A549 (cell line): ENCODE measurements around the gene TUFM. TPM values are rescaled to one million over a fixed set of nuclear protein-coding genes. Genes with fewer than 3 reads are reported as not detected.

ENCODE experiments used
- ATAC-seq, 2 experiments: fragments of 200-7000 bp in 1 of 2; fragments of >200 bp in 1 of 2; cut with Nextera tagmentation in 1 of 2; cut with Tn5 transposase in 1 of 2; 3 replicates each; pipeline versions ENCODE4 v1.8.0 to v1.9.1; 2018 to 2020; ENCODE audit warnings: mild to moderate bottlenecking in 1 of 2, moderate library complexity in 1 of 2
- CTCF ChIA-PET: fragments of 300-600 bp; sonication (Branson Sonifier 250); formaldehyde crosslinking; extraction: SDS; loops from one replicate; lab custom pipeline; 2021; ENCODE audit warnings: antibody characterized with exemption, inconsistent platforms; lab: Yijun Ruan, JAX
- POLR2A ChIA-PET: fragments of 350-600 bp; formaldehyde crosslinking; extraction: SDS; loops from one replicate; lab custom pipeline; 2021; ENCODE audit warnings: antibody characterized with exemption, inconsistent platforms; lab: Yijun Ruan, JAX
- DNase-seq, 2 experiments: peaks; one replicate each; pipeline versions ENCODE4 v3.0.0 to v3.0.0-alpha.2; 2011 to 2016; ENCODE audit warnings: low read depth in 1 of 2, low spot score in 1 of 2
- FAIRE-seq: peaks from 2 replicates; lab custom pipeline; 2011; peaks lifted over from hg19 to GRCh38; lab: Jason Lieb, UNC
- H3K27ac ChIP-seq, 2 experiments: fragments of >200 bp; sonication (Bioruptor Twin); formaldehyde crosslinking; 3 replicates each; pipeline ENCODE4 v1.5.1; 2016 to 2017
- H3K4me1 ChIP-seq: fragments of >200 bp; sonication (Bioruptor Twin); formaldehyde crosslinking; 3 replicates; pipeline ENCODE4 v1.6.1; 2016
- H3K4me2 ChIP-seq: fragments of >200 bp; sonication (Bioruptor Twin); formaldehyde crosslinking; 3 replicates; pipeline ENCODE4 v1.6.1; 2016
- H3K4me3 ChIP-seq: fragments of >200 bp; sonication (Bioruptor Twin); formaldehyde crosslinking; 3 replicates; pipeline ENCODE4 v1.5.1; 2016
- H3K9me3 ChIP-seq: fragments of >200 bp; sonication (Bioruptor Twin); formaldehyde crosslinking; 3 replicates; pipeline ENCODE4 v1.6.1; 2016
- BHLHE40 ChIP-seq: IDR thresholded peaks from 2 replicates; pipeline ENCODE4 v1.6.1; 2012; ENCODE audit warnings: low read depth, low read length, inconsistent platforms
- CBX2 ChIP-seq: fragments of 200-600 bp; sonication (generic); IDR thresholded peaks from 2 replicates; pipeline ENCODE4 v1.6.1; 2016; ENCODE audit warnings: low read depth, mild to moderate bottlenecking, borderline replicate concordance
- CBX8 ChIP-seq: fragments of 200-600 bp; sonication (generic); IDR thresholded peaks from 2 replicates; pipeline ENCODE4 v1.6.1; 2016
- CHD2 ChIP-seq: fragments of 150-350 bp; IDR thresholded peaks from 2 replicates; pipeline ENCODE4 v1.6.1; 2014; ENCODE audit warnings: low read length; ENCODE audit not compliant: partially characterized antibody
- EHF ChIP-seq: fragments of 250-450 bp; sonication (Bioruptor Pico); IDR thresholded peaks from 2 replicates; pipeline ENCODE4 v1.5.0; 2020; ENCODE audit warnings: mild to moderate bottlenecking
- ESRRA ChIP-seq: fragments of 150-350 bp; IDR thresholded peaks from 2 replicates; pipeline ENCODE4 v1.6.1; 2014; ENCODE audit warnings: mild to moderate bottlenecking, low read length, borderline replicate concordance
- GATA3 ChIP-seq: IDR thresholded peaks from 2 replicates; pipeline ENCODE4 v1.6.1; 2012; ENCODE audit warnings: borderline replicate concordance
- HOXA7 ChIP-seq: fragments of 250-450 bp; sonication (Bioruptor Pico); IDR thresholded peaks from 2 replicates; pipeline ENCODE4 v1.5.0; 2020; ENCODE audit warnings: mild to moderate bottlenecking, moderate library complexity
- HOXB13 ChIP-seq: fragments of 250-450 bp; sonication (Bioruptor Pico); IDR thresholded peaks from 2 replicates; pipeline ENCODE4 v1.5.0; 2020; ENCODE audit warnings: low read depth, mild to moderate bottlenecking, moderate library complexity
- HOXB5 ChIP-seq: fragments of 250-450 bp; sonication (Bioruptor Pico); IDR thresholded peaks from 2 replicates; pipeline ENCODE4 v1.5.0; 2020; ENCODE audit warnings: mild to moderate bottlenecking, moderate library complexity
- JUN ChIP-seq, 2 experiments: fragments of >200 bp; sonication (Bioruptor Twin); formaldehyde crosslinking; IDR thresholded peaks; 2 replicates in 1 of 2; 3 replicates in 1 of 2; pipeline ENCODE4 v1.6.1; 2016 to 2017
- MYC ChIP-seq: IDR thresholded peaks from 2 replicates; pipeline ENCODE4 v1.6.1; 2012; ENCODE audit warnings: mild to moderate bottlenecking, inconsistent platforms, low read length, improper control_type of control experiment, borderline replicate concordance
- POLR2A ChIP-seq: IDR thresholded peaks from 2 replicates; pipeline ENCODE4 v1.6.1; 2012; ENCODE audit warnings: mild to moderate bottlenecking, low read length
- POLR2AphosphoS2 ChIP-seq: conservative IDR thresholded peaks from 2 replicates; pipeline ENCODE4 v1.6.1; 2012; ENCODE audit warnings: low read length, improper control_type of control experiment, inconsistent platforms
- RAD21 ChIP-seq, 2 experiments: fragments of >200 bp in 1 of 2; sonication (Bioruptor Twin) in 1 of 2; formaldehyde crosslinking in 1 of 2; IDR thresholded peaks in 1 of 2; conservative IDR thresholded peaks in 1 of 2; 2 replicates in 1 of 2; 3 replicates in 1 of 2; pipeline ENCODE4 v1.6.1; 2012 to 2018; ENCODE audit warnings: inconsistent platforms in 1 of 2
- RCOR1 ChIP-seq: fragments of 150-350 bp; IDR thresholded peaks from 2 replicates; pipeline ENCODE4 v1.6.1; 2014; ENCODE audit warnings: antibody characterized with exemption, low read length, low read depth
- RFX5 ChIP-seq: fragments of 450-650 bp; IDR thresholded peaks from 2 replicates; pipeline ENCODE4 v1.7.1; 2014; ENCODE audit warnings: antibody characterized with exemption, mild to moderate bottlenecking, moderate library complexity
- TP53 ChIP-seq: fragments of 250-450 bp; sonication (Bioruptor Pico); IDR thresholded peaks from 2 replicates; pipeline ENCODE4 v1.5.0; 2021; ENCODE audit warnings: mild to moderate bottlenecking, moderate library complexity
- ZSCAN20 ChIP-seq: fragments of 250-450 bp; sonication (Bioruptor Pico); IDR thresholded peaks from 2 replicates; pipeline ENCODE4 v1.8.0; 2022; ENCODE audit warnings: mild to moderate bottlenecking, moderate library complexity
- WGBS: methylation state at CpG from one replicate; pipeline ENCODE4 v1.1.6; 2017; ENCODE audit errors: missing lambda C conversion rate; 5-methylcytosine and 5-hydroxymethylcytosine counted together
- polyA plus RNA-seq, 4 experiments: library from polyadenylated mRNA; depleted of rRNA in 3 of 4; stranded (reverse); fragments of >200 nt; fragmentation: RNase III in 1 of 4; extraction: RNeasy Plus Mini Kit Qiagen cat#74134 plus additional on column Dnase treatment in 1 of 4; gene quantifications; 2 replicates in 3 of 4; 3 replicates in 1 of 4; pipeline ENCODE4 v1.2.3, GENCODE V29; 2011 to 2017
- TF ChIP-seq, protein P1 (sequence below): fragments of 250-450 bp; sonication (Bioruptor Pico); IDR thresholded peaks from 2 replicates; pipeline ENCODE4 v1.5.0; 2020; ENCODE audit warnings: low read depth, mild to moderate bottlenecking, moderate library complexity
- TF ChIP-seq, protein P2 (sequence below): fragments of >200 bp; sonication (Bioruptor Twin); formaldehyde crosslinking; IDR thresholded peaks from 3 replicates; pipeline ENCODE4 v1.5.1; 2016
- TF ChIP-seq, protein P3 (sequence below): fragments of 450-650 bp; IDR thresholded peaks from 2 replicates; pipeline ENCODE4 v1.6.1; 2014; ENCODE audit warnings: antibody characterized with exemption
- TF ChIP-seq, protein P4 (sequence below): IDR thresholded peaks from 2 replicates; pipeline ENCODE4 v1.6.1; 2012
- TF ChIP-seq, protein P5 (sequence below): fragments of >200 bp; sonication (Bioruptor Twin); formaldehyde crosslinking; IDR thresholded peaks from 3 replicates; pipeline ENCODE4 v1.6.1; 2016

Gene TUFM
- polyA plus RNA-seq, 2 of the 4 experiments (the other 2 are of a cell fraction) = 159 to 260 TPM

DNA sequence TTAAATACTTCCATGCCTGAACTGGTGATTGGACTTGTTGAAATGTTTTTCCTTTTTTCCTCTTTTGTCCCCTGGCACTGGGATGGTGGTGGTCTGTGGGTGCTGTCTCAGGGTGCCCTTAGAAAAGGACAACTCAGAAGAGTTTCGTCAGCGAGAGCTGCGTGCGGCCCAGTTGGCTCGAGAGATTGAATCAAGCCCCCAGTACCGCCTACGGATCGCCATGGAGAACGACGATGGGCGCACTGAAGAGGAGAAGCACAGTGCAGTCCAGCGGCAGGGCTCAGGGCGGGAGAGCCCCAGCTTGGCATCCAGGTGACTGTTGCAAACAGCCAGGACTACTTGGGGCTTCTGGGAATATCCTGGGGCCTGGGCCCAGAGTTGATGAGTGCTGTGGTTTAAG lies 16.4 kb downstream of the TUFM start:
- Histone ChIP-seq H3K4me3 (no peak overlapping the region), H3K27ac (no peak overlapping the region), H3K9me3 (no peaks in the 10 kb centered on the region), H3K4me2 (no peak overlapping the region), H3K4me1 (peaks cover 28% of the 10 kb centered on the region)
- ChIA-PET CTCF (interaction anchor here (0.8 kb wide), 1 partner anchor 21 kb away, joined by 3 read pairs; no protein-coding TSS in a partner anchor), POLR2A (no interaction called here)
- 94% methylated on average over 13 of the region's 13 CpGs for WGBS
- TF ChIP-seq, protein P1, sequence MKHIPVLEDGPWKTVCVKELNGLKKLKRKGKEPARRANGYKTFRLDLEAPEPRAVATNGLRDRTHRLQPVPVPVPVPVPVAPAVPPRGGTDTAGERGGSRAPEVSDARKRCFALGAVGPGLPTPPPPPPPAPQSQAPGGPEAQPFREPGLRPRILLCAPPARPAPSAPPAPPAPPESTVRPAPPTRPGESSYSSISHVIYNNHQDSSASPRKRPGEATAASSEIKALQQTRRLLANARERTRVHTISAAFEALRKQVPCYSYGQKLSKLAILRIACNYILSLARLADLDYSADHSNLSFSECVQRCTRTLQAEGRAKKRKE = no peak
- TF ChIP-seq RCOR1 (no peak), ZSCAN20 (no peak), GATA3 (no peak), EHF (CRISPR knock-in tag) (no peak), CBX2 (no peak), CBX8 (no peak)
- DNase-seq (no peak), FAIRE-seq (no peak), ATAC-seq (no peak)

DNA sequence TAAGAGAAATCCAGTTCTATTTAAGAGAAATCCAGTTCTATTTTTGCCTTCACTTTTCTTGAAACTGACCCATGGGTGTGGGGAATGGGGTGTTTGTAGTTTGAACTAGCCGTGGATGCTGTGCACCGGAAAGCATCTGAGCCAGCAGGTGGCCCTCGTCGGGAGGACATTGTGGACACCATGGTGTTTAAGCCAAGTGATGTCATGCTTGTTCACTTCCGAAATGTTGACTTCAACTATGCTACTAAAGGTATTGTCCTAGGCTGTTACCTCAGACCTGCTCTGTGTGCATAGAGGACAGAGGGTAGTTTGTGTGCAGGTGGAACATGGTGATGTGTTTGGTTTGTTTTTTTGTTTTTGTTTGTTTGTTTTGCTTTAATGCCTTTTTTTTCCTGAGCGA lies 20.0 kb downstream of the TUFM start:
- no peaks in the 10 kb centered on the region for H3K9me3 ChIP-seq
- H3K4me2 ChIP-seq = peak overlapping the region; percentile 99
- ATAC-seq (no peak), FAIRE-seq (no peak), DNase-seq (peak in 1 of 2 experiments; percentile 51)
- POLR2A ChIA-PET = no interaction called here
- peaks cover 31% of the 10 kb centered on the region for H3K4me1 ChIP-seq
- WGBS = 37% methylated on average over 6 of the region's 6 CpGs
- H3K27ac ChIP-seq = no peak overlapping the region
- TF ChIP-seq, protein P2, sequence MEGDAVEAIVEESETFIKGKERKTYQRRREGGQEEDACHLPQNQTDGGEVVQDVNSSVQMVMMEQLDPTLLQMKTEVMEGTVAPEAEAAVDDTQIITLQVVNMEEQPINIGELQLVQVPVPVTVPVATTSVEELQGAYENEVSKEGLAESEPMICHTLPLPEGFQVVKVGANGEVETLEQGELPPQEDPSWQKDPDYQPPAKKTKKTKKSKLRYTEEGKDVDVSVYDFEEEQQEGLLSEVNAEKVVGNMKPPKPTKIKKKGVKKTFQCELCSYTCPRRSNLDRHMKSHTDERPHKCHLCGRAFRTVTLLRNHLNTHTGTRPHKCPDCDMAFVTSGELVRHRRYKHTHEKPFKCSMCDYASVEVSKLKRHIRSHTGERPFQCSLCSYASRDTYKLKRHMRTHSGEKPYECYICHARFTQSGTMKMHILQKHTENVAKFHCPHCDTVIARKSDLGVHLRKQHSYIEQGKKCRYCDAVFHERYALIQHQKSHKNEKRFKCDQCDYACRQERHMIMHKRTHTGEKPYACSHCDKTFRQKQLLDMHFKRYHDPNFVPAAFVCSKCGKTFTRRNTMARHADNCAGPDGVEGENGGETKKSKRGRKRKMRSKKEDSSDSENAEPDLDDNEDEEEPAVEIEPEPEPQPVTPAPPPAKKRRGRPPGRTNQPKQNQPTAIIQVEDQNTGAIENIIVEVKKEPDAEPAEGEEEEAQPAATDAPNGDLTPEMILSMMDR = 0 out of 3 replicates have a peak, but pooled peaks have one; percentile 20
- TF ChIP-seq RAD21 (conservative IDR thresholded peaks at IDR 0.05 in 1 of 2, IDR thresholded peaks at IDR 0.05 in 1 of 2) (peak in 1 of 2 experiments; percentile 19; a peak in 1 of 5 replicates), HOXB13 (CRISPR knock-in tag) (no peak), POLR2AphosphoS2 (no peak), HOXB5 (CRISPR knock-in tag) (no peak)
- peak overlapping the region; percentile 100; the same call in 2 of the 3 replicates for H3K4me3 ChIP-seq
- CTCF ChIA-PET = interaction anchor here (1.0 kb wide), 2 partner anchors 11 to 119 kb away, joined by 4 read pairs; no protein-coding TSS in a partner anchor

DNA sequence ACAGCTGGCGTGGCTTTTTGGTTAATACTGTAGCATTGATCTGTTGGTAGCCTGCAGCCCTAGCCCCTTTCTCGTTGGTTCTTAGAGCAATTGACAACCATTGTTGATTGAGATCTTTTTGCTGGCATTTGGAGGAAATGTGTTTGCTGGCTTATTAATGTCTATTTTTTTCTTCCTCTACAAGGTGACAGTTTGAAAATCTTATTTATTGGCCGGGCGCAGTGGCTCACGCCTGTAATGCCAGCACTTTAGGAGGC lies 21.5 kb downstream of the TUFM start:
- Histone ChIP-seq H3K4me1 (peaks cover 37% of the 10 kb centered on the region), H3K9me3 (peaks cover 4% of the 10 kb centered on the region; the same call in 1 of the 3 replicates), H3K27ac (peak overlapping the region; percentile 95 to 100), H3K4me3 (peak overlapping the region; percentile 100), H3K4me2 (peak overlapping the region; percentile 99)
- ChIA-PET CTCF (no interaction called here), POLR2A (interaction anchor here (3.6 kb wide), 1 partner anchor 22 kb away, joined by 38 read pairs; the partner anchor contains the start of gene TUFM)
- ATAC-seq (no peak), FAIRE-seq (no peak), DNase-seq (no peak)
- TF ChIP-seq ESRRA = no peak
- WGBS = 28% methylated on average over 5 of the region's 5 CpGs

DNA sequence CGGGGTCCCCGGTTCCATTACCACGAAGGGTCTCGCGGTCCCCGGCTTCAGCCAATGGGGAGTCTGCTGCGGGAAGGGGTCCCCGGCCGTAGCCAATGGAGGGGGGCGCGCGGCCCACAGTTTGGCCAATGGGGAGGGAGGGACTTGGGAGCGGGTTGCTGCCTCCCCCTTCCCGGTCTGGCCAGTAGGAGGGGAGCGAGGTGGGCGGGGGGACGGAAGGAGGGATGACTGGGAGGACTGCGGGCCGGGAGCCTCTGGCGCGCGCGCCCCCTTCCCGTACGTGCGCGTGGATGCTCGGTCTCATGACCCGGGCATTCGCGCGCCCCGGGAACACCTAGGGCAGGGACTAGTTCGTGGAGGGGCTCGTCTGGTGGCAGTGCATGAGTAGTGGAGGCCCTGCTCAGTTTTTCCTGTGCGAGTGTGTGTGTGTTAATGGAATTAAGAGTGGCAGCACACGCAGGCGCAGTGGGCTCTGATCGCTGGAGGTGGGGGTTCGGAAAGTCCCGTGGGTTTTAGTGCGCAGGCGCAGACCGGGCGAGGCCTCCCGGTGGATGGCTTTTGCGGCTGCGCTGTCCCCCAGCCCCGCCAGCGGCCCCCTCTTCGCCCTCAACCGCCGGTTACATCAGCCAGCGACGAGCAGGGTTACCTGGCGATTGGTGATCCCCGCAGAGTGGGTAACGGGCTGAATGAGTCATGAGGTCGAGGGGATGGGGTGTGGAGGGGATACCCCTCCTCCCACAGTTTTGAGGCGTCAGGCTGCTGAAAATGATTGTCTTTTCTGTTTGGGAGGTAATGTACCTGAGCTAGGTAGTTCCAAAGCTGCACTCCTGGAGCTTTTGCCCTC lies 22.1 kb downstream of the TUFM start:
- under 1% methylated on average over 24 of the region's 60 CpGs for WGBS
- FAIRE-seq = no peak
- CTCF ChIA-PET = interaction anchor here (2.1 kb wide), 1 partner anchor 12 kb away, joined by 8 read pairs; no protein-coding TSS in a partner anchor
- TF ChIP-seq CHD2 (peak; percentile 76), POLR2A (peak; percentile 32), TP53 (CRISPR knock-in tag) (no peak), BHLHE40 (no peak), RFX5 (0 out of 2 replicates have a peak, but pooled peaks have one; percentile 34), HOXA7 (no peak), JUN (IDR thresholded peaks at IDR 0.05) (peak; percentile 83 to 92; a peak in 4 of 5 replicates), MYC (peak; percentile 70; the same call in 1 of the 2 replicates)
- TF ChIP-seq, protein P3, sequence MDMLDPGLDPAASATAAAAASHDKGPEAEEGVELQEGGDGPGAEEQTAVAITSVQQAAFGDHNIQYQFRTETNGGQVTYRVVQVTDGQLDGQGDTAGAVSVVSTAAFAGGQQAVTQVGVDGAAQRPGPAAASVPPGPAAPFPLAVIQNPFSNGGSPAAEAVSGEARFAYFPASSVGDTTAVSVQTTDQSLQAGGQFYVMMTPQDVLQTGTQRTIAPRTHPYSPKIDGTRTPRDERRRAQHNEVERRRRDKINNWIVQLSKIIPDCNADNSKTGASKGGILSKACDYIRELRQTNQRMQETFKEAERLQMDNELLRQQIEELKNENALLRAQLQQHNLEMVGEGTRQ = peak; percentile 22
- TF ChIP-seq, protein P4, sequence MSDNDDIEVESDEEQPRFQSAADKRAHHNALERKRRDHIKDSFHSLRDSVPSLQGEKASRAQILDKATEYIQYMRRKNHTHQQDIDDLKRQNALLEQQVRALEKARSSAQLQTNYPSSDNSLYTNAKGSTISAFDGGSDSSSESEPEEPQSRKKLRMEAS = peak; percentile 66
- TF ChIP-seq, protein P5, sequence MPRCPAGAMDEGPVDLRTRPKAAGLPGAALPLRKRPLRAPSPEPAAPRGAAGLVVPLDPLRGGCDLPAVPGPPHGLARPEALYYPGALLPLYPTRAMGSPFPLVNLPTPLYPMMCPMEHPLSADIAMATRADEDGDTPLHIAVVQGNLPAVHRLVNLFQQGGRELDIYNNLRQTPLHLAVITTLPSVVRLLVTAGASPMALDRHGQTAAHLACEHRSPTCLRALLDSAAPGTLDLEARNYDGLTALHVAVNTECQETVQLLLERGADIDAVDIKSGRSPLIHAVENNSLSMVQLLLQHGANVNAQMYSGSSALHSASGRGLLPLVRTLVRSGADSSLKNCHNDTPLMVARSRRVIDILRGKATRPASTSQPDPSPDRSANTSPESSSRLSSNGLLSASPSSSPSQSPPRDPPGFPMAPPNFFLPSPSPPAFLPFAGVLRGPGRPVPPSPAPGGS = peak; percentile 71; the same call in 1 of the 3 replicates

More for the DNA sequence above, 22.1 kb downstream of the TUFM start:
- Histone ChIP-seq H3K4me1 (peaks cover 37% of the 10 kb centered on the region), H3K27ac (peak overlapping the region; percentile 95 to 100), H3K4me2 (peak overlapping the region; percentile 99), H3K9me3 (peaks cover 4% of the 10 kb centered on the region; the same call in 1 of the 3 replicates), H3K4me3 (peak overlapping the region; percentile 100)
- DNase-seq (peak; percentile 96 to 99), ATAC-seq (peak; percentile 82 to 93)
- POLR2A ChIA-PET = interaction anchor here (1.5 to 3.6 kb wide), 3 partner anchors 8 to 101 kb away, joined by 3 to 38 read pairs (median 8); partner anchors contain the start of genes RABEP2 and TUFM
